Middle frontal gyrus (tissue), 1 donor: ENCODE results near the gene OVCA2.

Experiments
- DNase-seq: peaks from one replicate; pipeline ENCODE4 v3.0.0-alpha.2; 2015; ENCODE audit warnings: low spot score; ENCODE audit errors: extremely low spot score

The OVCA2 gene

DNA sequence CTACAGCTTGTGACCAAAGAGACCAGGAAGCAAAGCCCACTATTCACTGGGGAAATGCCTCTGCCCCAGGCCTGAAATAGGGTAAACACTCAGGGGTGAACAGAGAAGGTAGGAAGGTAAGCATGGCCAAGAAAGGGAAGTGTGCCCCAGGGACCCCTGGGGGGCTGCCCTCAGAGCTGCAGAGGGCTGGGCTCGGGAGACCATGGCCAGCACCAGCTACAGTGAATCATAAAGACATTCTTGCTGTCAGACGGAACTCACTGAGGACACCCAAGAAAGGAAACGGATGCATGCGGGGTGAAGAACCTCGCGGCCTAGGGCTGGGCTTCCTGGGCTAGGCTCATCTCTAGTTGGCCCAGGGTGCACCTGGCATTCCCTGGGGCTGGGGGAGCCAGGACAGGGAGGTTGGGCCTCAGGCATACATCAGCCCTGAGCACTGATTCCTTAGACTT is 22.7 kb downstream of the OVCA2 start:
- no peak for DNase-seq

DNA sequence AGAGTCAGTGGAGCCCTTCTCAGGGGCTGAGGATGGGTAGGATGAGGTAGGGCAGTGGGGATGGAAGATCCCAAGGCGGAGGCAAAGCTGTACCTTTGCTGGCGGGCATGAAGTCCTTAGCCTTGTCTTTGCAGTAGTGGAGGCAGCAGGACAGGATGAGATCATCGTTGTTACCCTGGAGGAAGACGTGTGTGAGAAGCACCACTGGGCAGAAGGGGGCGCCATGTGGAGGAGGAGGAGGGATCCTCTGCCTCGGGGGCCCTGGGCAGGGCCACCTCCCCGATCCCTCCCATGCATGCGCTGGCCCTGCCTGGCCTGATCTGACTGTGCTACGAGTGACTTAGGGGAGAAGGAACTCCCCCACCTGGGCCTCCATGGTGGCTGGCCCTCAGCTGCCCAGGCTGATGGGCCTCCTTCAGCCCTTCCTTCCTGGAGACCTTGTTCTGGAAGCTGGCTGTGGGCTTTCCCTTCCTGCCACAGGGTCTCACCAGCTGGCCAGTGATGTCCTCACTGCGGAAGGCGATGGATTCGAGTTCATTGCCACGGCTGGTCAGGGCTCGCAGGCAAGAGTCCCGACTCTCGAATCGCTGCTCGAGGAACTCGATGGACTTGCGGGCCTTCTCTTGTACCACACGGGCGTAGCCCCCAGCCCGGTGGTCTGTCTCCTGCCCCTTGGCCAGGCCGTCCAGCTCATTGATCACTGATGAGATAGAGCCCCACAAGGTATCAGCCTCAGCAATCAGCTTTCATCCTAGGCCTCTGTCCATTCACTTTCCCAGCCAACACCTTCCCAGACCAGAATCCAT is 23.4 kb downstream of the OVCA2 start:
- DNase-seq: no peak

DNA sequence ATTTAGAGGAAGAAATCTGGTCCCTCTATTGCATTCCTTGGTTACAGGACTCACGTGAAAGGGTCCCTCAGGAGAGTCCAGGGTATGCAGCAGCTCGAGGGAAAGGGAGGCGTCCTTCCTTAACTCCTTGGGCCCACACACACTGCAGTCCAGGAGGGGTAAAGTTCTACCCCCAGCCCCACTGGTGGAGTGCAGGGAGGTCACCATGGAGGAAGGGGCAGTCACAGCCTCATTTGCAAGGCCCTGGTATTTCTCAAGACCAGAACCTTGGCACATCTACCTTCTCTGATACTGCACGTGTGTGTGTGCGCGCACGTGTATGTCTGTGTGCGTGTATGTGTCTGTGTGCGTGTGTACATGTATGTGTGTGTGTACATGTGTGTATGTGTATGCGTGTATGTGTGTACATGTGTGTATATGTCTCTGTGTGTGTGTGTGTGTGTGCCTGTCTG is 24.2 kb downstream of the OVCA2 start:
- no peak for DNase-seq

DNA sequence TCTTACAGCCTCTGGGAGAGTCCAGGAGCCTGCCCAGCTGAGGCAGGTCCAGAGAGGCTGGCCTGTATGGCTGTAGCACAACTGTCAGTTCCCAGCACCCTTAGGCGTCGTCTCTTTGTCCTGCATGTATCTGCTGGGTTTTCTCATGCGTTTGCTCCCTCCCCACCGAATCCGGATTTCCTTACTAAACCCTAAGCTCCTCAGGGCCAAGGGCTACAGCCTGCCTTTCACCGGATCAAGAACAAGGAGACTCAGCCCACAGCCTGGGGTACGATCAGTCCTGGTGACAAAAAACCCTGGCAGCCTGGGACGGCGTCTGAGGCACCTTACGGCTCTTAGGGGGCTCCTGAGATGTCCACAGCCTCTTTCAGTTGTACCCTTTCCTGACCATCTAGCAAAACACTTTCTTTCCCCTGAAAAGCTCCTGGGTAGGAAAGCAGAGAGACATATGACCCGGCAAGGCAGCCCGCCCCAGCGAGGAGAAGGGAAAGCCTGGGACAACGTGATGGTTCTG is 25.3 kb downstream of the OVCA2 start:
- DNase-seq: no peak

DNA sequence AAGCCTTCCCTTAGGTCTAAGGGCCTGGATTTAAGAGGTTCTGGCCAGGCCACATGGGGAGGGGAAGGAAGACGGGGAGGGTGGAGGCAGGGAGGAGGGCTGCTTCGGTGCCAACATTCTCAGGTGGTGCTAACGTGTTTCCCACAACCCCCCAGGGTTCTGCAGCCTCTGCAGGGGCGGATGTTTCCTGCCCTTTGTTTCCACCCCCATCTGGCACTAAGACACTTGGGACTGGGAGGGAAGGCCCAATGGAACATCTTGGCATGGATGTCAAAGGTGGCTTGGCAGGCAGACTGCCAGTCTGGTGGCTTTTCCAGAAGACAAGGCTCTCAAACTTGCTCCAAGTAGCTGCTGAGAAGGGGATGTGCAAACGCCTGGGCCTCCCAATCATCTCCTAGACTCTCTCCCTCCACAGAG is 25.8 kb downstream of the OVCA2 start:
- DNase-seq: no peak

DNA sequence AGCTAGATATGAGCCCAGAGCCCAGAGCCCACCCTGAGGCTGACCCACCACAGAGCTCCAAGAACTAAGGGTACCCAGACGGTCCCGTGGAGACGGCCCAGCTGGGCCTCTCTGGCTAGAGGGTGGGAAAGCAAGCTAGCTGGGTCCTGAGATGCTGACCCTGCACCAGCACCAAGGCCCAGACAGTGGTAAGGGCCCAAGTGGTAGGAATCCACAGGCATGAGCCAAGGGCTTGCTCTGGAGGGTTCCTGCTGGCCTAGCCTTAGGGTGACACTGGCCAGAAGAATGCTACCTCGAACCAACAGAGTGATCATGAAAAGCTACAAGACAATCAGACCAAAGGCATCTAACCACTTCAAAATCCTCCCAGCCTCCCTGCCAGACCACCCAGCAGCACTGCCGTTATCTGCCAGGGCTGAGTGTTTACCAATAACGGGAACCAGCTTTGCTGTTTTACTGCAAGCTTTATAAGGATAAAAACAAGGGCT is 26.3 kb downstream of the OVCA2 start:
- no peak for DNase-seq

DNA sequence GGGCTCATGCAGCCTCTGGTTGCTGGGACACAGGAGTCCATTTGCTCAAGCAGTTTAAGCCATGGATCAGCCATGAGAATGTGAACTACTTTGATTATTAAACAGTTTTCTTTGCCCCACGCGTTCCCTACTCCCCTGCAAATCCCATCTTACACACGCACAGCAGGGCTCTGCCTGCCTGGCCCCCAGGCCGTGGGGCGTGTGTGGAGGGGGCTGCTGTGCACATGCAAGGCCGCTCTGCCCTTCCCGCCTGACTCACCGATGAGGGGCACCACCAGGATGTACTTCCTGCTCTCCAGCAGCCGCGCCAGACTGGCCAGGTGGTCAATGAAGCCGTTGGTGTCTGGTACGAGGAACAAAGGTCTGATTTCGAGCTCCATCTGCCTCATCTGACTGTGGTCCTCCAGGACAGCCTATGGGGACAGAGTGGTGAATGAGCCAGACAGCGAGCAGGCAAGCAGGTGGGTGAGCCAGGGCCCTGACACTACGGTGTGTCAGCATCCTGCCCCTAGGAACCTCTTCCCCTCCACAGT is 26.8 kb downstream of the OVCA2 start:
- DNase-seq: no peak

DNA sequence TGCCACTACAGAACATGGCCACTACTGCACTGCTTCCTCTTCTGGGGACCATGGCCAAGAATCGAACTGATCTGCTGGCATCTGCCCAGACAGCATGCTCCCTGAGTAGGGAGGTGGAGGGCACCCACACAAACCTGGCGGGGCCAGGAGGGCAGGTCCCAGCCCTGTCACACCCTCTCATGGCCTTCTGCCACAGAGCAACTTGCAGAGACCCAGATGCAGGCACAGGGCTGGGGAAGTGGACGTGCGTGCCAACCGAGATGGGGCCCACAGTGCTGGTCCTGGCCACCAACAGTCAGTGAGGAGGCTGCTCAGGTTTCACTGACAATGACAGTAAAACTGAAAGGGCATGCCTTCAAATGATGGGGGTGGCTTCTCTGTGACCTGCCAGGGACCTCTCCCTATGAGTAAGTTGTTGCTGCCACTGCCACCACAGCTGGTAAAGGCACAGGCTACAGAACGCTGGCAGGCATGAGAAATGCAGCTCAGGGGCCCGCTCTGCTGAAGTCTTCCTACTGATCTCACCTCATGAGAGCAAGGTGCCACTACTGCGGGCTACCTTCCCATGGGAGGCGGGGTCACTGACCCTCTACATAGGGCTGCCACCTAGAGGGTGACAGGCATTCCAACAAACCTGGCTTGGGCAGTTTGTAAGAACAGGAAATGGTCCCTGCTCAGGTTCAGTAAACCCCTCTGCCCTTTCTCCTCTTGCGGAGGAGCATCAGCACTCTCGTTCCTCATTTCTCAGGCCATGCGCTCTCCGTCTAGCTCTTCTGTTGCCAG is 28.6 kb downstream of the OVCA2 start:
- DNase-seq: no peak

DNA sequence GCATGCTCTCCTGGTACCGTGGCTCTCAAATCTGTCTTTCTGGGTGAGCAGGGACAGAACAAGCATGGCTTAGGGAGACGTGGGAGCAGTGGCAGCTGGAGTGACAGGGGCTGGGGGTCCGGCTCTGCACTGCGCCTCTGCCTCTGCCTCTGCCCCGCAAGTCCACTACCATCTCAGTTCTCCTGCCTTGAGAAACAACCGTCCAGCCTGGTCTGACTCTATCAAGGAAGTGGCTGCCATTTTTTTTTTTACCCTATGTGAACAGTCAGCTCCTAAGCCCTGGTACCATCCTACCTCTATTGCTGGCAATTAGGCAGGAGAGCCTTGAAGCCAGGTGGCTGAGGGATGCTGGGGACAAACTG is 29.2 kb downstream of the OVCA2 start:
- DNase-seq: no peak

DNA sequence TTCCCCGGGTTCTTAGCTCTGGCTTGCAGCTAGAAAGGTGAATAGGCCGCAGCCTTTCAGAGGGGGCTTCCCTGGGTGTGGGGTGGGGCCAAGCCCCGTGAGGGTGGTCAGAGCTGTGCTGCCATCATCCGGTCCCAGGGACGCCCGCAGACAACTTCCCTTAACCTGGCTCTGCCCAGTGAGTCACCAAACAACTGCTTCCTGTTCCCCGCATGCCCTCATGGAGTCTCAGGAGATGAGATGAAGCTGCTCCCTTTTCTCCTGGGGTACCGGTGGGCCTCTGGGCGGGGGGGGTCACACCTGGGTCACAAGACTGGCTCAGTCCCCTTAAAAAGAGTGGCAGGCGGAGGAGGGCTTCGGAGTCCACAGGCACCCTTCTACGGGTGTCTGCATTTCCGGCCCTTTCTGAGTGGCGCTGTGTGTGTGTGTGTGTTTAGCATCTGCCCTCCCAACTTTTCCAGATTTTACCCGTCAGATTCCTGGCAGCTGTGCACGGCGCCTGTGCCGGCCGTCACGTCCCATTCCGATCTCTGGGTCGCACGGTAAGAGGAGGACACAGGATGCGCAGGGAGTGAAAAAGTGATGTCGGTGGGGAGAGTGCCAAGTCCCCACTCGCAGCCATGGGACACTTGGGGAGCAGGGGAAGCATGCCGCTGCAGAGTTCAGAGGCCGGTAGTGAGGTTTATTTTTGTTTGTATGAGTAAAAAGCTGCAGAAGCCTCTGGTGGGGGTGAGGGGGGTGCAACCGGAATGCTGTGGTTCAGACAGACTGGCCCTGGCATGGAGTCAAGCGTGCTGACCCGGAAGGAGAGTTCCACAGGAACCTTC is 29.8 kb downstream of the OVCA2 start:
- no peak for DNase-seq

DNA sequence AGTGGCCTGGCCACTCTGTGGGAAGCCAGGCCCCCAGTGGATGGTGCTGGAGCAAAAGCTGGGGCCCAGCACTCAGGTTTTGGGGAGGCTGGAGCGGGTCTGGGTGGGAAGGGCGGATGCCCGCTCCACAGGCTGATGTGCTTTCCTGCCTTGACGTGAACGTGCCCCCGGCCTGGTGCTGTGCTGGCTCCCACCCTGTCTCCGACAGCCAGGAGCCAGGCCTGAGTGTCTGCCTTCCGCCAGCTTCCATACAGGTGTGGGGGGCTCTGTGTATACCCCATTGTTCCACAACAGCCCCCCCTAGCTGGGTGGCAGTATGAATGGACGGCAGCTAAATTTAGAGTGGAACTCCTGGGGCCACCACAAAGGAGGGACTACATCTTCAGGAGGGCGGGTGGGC is 33.1 kb downstream of the OVCA2 start:
- DNase-seq: no peak

DNA sequence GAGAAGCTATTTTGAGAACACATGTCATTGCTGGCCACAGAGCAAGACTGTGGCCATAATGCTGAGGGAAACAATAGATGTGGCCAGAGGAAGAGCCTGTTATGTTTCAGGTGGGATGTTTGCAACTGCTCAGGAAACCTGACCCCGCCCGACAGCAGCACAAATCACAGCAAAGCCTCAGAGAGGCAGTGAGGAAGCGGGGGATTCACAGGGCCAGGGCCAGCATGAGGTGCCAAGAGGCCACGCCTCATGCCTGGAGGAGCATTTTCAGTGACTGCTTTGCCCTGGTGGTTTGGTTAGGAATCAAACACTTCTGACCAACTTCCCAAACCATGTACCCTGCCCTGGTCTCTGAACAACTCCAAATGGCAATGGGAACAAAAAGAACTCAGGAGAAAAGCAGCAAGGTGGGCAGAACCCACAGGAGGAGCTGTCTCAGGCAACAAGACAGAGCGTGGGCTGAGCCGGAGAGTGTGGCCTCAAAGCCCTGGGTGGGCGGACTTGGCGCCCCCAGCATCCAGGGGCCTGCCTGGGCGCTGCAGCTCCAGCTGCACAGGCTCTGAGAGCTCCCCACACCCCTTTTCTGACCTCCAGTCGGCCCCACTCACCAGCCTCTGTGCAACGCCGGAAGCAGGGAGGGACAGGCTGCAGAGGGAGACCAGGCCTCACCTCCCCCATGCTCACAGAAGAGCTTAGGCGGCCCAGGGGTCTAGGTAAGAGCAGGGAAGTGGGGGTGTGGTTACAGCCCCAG is 33.7 kb downstream of the OVCA2 start:
- DNase-seq: no peak

DNA sequence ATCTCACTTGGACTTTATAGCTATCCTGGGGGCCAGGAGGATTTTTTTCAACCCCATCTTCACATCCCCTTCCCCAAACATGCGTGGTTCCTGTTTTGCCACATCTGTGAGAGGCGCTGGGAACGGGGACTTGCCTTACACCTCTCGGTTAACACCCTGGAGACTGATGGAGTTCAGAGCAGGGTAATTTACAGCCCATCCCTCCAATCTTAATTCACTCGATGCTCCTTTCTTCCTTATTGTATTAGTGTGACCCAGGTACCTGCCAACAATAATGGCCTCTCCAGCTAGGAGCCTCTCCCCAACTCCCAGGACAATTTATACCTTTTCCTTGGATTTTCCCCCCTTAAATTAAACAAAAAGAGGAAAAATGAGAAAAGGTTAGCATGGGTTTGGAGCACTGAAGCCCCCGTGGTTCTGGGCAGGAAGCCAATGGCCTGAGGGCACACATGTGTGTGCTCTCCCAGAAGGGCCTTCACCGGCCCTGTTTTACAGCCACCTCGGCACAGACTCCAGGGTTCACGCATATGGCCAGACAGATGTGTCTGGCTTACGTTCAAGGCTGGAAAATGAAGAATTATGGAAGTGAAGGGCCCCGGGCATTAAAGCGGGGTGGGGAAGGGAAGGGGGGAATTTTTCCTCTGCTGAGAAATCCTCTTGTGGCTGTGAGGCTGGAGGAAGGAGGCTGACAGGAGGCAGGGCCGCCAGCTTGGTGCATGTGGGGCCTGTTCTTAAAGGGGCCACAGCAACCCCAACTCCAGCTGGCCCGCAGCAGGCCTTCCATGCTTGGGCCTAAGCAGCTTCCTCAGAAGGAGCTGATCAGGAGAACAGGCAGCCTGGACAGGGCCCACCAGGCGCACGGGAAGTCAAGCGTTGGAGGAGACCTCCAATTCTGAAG is 34.5 kb downstream of the OVCA2 start:
- no peak for DNase-seq

DNA sequence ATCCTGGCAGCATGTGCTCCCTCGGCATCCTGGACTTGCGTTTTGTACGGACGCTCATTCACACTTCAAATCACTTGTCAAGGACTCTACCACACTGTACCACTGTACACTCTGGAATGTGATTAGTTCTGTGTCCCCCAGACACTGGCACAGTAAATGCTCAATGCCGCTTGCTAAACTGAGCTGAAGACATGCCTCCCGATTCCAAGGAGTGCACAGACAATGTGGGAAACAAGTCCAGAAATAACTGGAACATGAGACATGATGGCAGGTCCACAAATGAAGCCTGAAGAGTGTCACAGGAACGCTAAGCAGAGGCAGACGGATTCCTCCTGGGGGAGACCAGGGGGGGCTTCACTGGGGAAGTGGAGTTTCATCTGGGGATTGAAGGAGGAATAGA is 35.2 kb downstream of the OVCA2 start:
- no peak for DNase-seq

DNA sequence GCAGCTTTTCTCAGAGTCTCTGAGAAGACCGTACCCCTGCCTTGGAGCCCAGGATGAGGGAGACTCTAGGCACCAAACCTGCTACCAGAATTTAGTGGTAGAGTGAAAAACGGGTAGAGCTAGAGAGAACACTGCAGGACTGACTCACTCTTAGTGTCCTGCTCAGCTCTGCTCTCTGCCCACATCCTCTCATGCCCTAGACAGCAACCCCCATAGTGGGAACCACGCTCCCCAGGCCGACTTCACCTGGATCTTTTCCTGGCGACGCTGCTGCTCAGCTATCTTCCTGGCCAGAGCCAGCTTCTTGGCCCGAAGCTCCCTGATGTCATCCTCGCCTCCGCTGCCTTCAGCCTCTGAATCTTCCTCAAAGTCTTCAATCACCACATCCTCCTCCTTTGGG is 39.7 kb downstream of the OVCA2 start:
- no peak for DNase-seq

DNA sequence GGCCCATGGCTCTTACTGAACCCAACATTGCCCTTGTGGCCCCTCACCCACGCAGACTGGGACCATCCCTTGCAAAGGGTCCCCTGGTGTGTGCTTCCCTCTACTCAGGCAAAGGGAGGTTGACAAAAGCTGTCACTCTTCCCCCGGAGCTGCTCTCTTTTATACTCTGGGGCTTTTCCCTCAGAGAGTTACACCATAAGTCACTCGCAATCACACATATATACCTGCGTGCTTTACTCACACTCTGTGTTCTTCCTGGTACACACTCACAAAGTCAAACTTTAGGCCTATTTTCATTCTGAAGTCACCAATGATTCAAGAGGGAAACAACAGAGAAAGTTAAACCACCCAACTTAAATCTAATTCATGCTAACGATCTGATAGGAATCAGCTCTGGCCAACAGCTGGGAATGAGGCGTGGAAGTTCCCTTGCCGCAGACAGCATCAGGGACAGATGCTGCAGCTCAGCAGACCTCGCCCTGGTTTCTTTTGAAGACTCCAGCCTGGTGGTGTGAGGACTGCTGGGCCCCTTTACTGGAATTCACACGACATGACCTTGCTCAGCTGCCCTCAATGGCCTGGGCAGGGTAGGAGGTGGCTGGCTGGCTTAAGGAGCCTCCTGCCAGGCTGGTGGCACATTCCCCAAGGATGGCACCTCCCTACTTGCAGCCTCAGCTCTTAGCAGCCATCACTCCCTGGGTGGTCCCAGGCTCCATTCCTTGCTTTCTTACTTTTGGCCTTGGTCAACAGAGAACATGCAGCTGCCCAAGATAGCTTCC is 40.4 kb downstream of the OVCA2 start:
- DNase-seq: no peak

DNA sequence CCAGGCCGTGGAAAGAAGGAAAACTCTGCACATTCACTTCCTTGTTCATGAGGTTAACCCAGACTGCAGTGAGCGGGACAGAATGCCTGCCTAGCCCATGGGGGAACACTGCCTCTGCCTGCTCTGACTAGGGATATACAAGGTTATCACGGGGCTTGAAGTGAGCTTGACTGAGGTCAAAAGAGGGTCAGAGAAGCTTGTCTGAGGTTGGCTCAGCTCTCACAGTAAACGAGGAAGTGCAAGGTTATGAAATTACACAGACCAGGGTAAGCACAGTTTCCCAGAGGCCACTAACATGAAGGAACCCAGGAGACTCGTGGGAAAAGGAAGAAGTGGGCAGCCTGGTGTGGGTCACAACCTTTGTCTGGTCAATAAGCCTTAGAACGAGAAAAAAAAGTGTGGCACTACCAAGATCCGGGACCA is 41.8 kb downstream of the OVCA2 start:
- DNase-seq: no peak

DNA sequence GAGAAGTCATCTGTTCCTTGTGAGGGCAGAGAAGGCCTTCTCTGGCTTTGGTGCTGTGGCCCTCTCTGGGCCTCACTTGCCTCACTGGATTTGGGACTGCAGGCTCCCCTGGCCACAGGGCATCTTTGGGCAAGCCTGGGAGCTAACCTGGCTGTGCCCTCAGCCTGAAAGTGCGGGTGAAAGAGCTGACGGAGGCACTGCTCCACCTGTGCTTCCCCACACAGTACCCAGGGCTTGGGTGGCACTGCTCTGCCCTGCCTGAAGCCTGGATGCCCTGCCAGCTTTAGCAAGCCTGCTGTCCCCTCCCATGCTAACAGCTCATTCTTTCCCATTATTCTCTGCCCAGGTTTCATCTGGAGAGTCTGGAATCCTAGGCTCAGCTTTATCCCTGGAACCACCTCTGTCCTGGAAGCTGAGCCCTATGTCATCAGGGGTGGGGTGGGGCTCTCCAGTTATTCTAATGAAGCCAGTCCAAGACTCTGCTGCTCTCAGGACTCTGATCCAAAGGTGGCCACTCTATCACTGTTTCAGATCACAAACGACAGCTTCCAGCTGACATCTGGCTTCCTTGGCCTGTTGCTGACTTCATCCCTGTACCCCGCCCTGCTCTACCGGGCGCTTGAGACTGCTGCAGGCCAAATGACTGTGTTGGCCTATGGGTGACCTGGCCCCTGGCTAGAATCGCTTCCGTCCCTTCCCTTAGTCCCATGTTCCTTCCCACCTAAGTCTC is 42.4 kb downstream of the OVCA2 start:
- DNase-seq: no peak
